Activated CD8-positive, alpha-beta T cell treated with anti-CD3 and anti-CD28 coated beads for 36 hours (primary cell): ENCODE measurements around the gene SLC16A6. TPM values are rescaled to one million over a fixed set of nuclear protein-coding genes. Genes with fewer than 3 reads are reported as not detected.
"Not testable (repeated sequence)": the region's sequence is repeated elsewhere in the genome, so short reads cannot be mapped to it uniquely, and the experiment has no call there.

ENCODE experiments used
- ATAC-seq: fragments of 200-7000 bp; cut with Tn5 transposase; one replicate; pipeline ENCODE4 v1.10.0; 2021; ENCODE audit warnings: mild to moderate bottlenecking, moderate library complexity
- CTCF ChIA-PET: fragments of 350-600 bp; sonication (Branson Sonifier 250); formaldehyde crosslinking; loops from one replicate; lab custom pipeline; 2021; ENCODE audit warnings: antibody characterized with exemption; lab: Charles Lee
- POLR2A ChIA-PET: fragments of 350-600 bp; sonication (Branson Sonifier 250); formaldehyde crosslinking; loops from one replicate; lab custom pipeline; 2021; ENCODE audit warnings: antibody characterized with exemption; lab: Charles Lee
- DNase-seq: peaks from one replicate; pipeline ENCODE4 v3.0.0-alpha.2; 2020
- H3K27ac Mint-ChIP-seq: one replicate; pipeline ENCODE4 v1.8.0; 2021; ENCODE audit warnings: mild to moderate bottlenecking, mixed read lengths
- H3K27me3 Mint-ChIP-seq: one replicate; pipeline ENCODE4 v1.8.0; 2021; ENCODE audit warnings: mixed read lengths
- H3K36me3 Mint-ChIP-seq: one replicate; pipeline ENCODE4 v1.8.0; 2021; ENCODE audit warnings: low read depth, mixed read lengths
- H3K4me1 Mint-ChIP-seq: one replicate; pipeline ENCODE4 v1.8.0; 2021; ENCODE audit warnings: low read depth, mixed read lengths
- H3K4me3 Mint-ChIP-seq: one replicate; pipeline ENCODE4 v1.8.0; 2021; ENCODE audit warnings: mild to moderate bottlenecking, moderate library complexity, mixed read lengths
- H3K9me3 Mint-ChIP-seq: one replicate; pipeline ENCODE4 v1.8.0; 2021; ENCODE audit warnings: mixed read lengths
- CTCF ChIP-seq: fragments of 200-600 bp; IDR thresholded peaks from one replicate; pipeline ENCODE4 v1.8.0; 2022; ENCODE audit warnings: antibody characterized with exemption, mild to moderate bottlenecking
- intact Hi-C: fragments of 100-400 bp; cut with micrococcal nuclease; formaldehyde crosslinking; loops from one replicate; pipeline ENCODE4 v1.10.0; 2022
- total RNA-seq, 2 experiments: library from RNA; stranded (reverse); gene quantifications; one replicate each; pipeline ENCODE4 v1.2.3, GENCODE V29; 2021

SLC16A6 gene
- total RNA-seq, 2 experiments from 2014 or later, result 2.3 to 2.8 TPM

- Mint-ChIP-seq H3K4me3 (no peak overlapping the region), H3K27ac (no peak overlapping the region), H3K36me3 (peaks cover 3% of the 10 kb centered on the region), H3K9me3 (no peaks in the 10 kb centered on the region), H3K27me3 (no peaks in the 10 kb centered on the region), H3K4me1 (peaks cover 34% of the 10 kb centered on the region)
- no peak for TF ChIP-seq CTCF
- intact Hi-C loops, result no loop called here
- ChIA-PET POLR2A (no interaction called here), CTCF (no interaction called here)
- ATAC-seq (no peak), DNase-seq (no peak)
Measured at GRCh38 chr17:68231541-68231940, 59.4 kb downstream of the SLC16A6 start.

DNA sequence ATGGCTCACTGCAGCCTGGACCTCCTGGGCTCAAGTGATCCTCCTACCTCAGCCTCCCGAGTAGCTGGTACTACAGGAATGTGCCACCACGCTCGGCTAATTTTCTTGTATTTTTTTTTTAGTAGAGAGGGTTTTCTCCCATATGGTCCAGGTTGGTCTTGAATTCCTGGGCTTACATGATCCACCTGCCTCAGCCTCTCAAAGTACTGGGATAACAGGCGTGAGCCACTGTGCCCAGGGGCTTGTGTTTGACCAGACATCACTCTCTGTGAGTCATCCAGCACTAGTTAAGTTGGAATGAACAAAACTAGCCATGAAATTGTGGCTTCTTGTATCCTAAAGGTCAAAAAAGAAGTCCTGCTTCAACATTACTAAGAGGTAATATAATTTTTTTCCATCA lies 59.8 kb downstream of the SLC16A6 start:
- Mint-ChIP-seq H3K4me1 (peaks cover 34% of the 10 kb centered on the region), H3K27ac (peak overlapping the region; percentile 46)
- CTCF ChIA-PET, H3K9me3 Mint-ChIP-seq, intact Hi-C loops, ATAC-seq, DNase-seq, H3K36me3 Mint-ChIP-seq, POLR2A ChIA-PET, H3K27me3 Mint-ChIP-seq, H3K4me3 Mint-ChIP-seq: not testable (repeated sequence)

- ATAC-seq, result no peak
- Mint-ChIP-seq H3K27me3 (no peaks in the 10 kb centered on the region), H3K4me1 (peaks cover 24% of the 10 kb centered on the region), H3K9me3 (no peaks in the 10 kb centered on the region), H3K4me3 (no peak overlapping the region), H3K27ac (no peak overlapping the region), H3K36me3 (peaks cover 3% of the 10 kb centered on the region)
- CTCF ChIA-PET, result no interaction called here
- intact Hi-C loops, result no loop called here
- DNase-seq, result no peak
- POLR2A ChIA-PET, result interaction anchor here (1.0 kb wide), 1 partner anchor 17 kb away, joined by 3 read pairs; no protein-coding TSS in a partner anchor
- no peak for TF ChIP-seq CTCF
Measured at GRCh38 chr17:68229619-68230018, 61.3 kb downstream of the SLC16A6 start.

DNA sequence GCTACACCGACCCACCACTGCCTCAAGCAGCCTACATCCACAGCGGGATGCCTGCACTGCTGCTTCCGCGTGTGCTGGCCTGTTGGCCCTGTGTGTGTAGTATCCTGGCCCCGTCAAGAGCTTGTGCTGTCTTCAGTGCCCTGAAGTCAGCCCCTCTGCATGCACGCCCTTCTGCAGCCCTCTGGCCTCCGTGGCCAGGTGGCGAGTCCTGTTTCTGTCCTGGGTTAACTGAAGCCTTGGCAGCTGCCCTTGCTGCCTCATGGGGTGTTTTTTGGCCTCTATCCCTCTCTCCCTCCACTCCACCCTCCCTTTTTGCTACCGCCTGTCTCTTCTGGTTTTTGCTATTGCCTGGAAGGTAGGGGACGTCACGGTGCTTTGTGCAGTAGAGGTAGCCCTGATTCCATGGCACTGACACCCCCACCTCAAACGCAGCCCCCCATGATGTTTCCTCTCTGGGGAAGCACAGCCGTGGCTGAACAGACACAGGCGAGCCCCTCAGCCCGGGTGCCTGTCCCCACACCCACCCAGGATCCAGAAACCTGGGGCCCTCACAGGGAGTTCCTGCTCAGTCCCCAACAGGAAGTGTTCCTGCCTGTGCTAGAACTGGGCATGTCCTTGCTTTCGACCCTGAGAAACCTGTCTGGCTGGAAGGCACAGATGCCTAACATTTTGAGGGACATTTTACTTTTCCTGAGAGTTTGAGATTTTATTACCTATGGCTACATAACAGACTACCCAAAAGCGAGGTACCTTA lies 61.9 kb downstream of the SLC16A6 start:
- H3K4me1 Mint-ChIP-seq, result peaks cover 22% of the 10 kb centered on the region
- no peak overlapping the region for H3K4me3 Mint-ChIP-seq
- H3K27ac Mint-ChIP-seq, result peak overlapping the region; percentile 88
- no peak for TF ChIP-seq CTCF
- ChIA-PET POLR2A (interaction anchor here (0.7 to 1.0 kb wide), 4 partner anchors 9 to 25 kb away, joined by 3 read pairs; no protein-coding TSS in a partner anchor), CTCF (interaction anchor here (1.0 kb wide), 1 partner anchor 57 kb away, joined by 3 read pairs; no protein-coding TSS in a partner anchor)
- H3K36me3 Mint-ChIP-seq, result peaks cover 3% of the 10 kb centered on the region
- H3K9me3 Mint-ChIP-seq, result no peaks in the 10 kb centered on the region
- H3K27me3 Mint-ChIP-seq, result no peaks in the 10 kb centered on the region
- intact Hi-C loops, result no loop called here
- DNase-seq (no peak), ATAC-seq (no peak)

GRCh38 chr17:68228039-68228680 lies 62.8 kb downstream of the SLC16A6 start:
- H3K4me3 Mint-ChIP-seq, H3K9me3 Mint-ChIP-seq, H3K27me3 Mint-ChIP-seq, intact Hi-C loops, H3K36me3 Mint-ChIP-seq: not testable (repeated sequence)
- DNase-seq (peak; percentile 42), ATAC-seq (peak; percentile 78)
- ChIA-PET CTCF (interaction anchor here (1.0 kb wide), 1 partner anchor 56 kb away, joined by 3 read pairs; no protein-coding TSS in a partner anchor), POLR2A (interaction anchor here (0.7 to 1.0 kb wide), 3 partner anchors 10 to 24 kb away, joined by 3 read pairs; no protein-coding TSS in a partner anchor)
- peak overlapping the region; percentile 88 for H3K27ac Mint-ChIP-seq
- peaks cover 22% of the 10 kb centered on the region for H3K4me1 Mint-ChIP-seq

DNA sequence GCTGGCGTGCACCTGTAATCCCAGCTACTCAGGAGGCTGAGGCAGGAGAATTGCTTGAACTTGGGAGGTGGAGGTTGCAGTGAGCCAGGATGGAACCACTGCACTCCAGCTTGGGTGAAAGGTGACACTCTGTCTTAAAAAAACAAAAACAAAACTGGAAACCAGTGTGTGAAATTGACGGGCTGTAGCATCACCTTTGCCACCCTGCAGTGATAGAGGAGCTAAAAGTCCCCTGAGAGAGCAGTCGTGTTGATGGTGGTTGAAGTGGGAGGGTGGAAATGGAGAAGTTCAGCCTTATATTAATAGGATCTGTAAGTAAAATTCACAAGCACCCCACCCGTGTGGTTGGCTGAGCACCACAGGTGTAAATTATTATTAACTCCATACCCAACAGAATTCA lies 65.9 kb downstream of the SLC16A6 start:
- intact Hi-C loops, H3K9me3 Mint-ChIP-seq, H3K4me3 Mint-ChIP-seq, DNase-seq, H3K36me3 Mint-ChIP-seq, H3K27me3 Mint-ChIP-seq: not testable (repeated sequence)
- POLR2A ChIA-PET, result interaction anchor here (1.3 to 1.9 kb wide), 2 partner anchors 10 to 22 kb away, joined by 3 to 6 read pairs; partner anchors contain the start of gene AMZ2
- H3K27ac Mint-ChIP-seq, result peak overlapping the region; percentile 38
- peaks cover 25% of the 10 kb centered on the region for H3K4me1 Mint-ChIP-seq
- CTCF ChIA-PET, result interaction anchor here (0.8 to 1.3 kb wide), 2 partner anchors 20 to 52 kb away, joined by 3 to 5 read pairs; no protein-coding TSS in a partner anchor
- ATAC-seq, result peak; percentile 15
